ENCODE data around the gene CACNA2D3.

Gene CACNA2D3

DNA sequence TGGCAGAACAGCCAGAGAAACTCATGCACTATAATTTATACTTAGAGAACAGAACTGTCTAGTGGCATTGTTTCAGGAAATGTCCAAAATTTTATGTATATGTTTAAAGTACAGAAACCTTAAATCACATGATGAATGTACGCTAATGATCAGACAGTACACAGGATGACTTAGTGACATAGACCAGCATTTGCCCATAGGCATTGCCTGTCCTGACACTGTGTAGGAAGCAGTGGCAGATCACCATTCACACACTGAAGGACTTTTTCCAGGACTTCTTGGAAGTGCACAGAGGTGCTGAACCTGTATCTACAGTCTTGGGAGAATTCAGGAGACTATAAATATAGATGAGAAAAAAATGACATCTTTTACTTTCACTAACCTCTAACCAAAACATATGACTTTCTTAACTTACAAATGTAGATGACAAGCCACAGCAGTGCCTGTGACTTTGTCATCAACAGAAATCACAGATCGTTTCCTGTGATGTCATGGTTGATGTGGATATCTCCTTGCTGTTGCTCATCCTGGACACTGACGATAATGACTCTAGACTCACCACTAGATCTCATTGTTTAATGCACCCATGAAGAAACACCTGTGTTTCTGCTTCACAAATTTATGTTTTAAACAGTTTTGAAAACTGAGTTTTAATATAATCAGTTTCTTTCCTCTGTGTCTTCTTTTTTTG lies 183.2 kb downstream of the CACNA2D3 start:
- Histone ChIP-seq H3K36me3 (replicated peaks) (no peaks in the 10 kb centered on the region), H3K4me1 (peaks cover 33% of the 10 kb centered on the region), H3K4me3 (no peak overlapping the region), H3K9me3 (no peaks in the 10 kb centered on the region), H3K27me3 (ENCODE audit: low read depth) (peaks cover 53% of the 10 kb centered on the region)
- no peak for DNase-seq (ENCODE audit: low spot score in 2 of 2)
- in situ Hi-C loops (cut with MboI; ENCODE audit: low sequenced_read_pairs), result no loop called here

DNA sequence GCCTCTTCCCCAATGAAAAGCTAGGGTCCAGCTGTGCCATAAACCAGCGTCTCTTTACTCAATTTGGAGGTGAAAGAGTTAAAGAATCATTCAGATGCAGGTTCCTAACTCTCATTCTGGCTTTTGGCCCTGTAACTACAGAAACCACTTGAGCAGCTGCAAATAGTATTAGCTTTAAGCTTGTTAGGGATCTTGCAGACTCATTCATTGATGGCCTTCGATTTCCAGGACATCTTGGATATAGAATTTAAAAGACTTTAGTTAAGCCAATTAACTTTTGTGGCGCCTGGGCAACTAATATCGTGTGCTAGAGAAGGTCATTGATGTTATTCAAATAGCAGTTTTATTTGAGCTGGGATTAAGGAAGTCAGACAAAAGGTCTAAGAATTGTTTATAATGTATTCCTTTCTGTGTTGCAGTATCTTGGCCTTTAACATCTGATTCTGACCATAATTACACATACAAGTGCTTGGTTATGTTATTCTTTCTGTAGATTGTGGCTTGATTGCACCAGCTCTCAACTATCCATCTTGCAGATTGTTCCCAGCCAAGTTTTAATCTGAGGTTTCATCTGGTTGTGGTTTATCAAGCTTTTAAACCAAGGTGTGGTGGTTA lies 185.3 kb downstream of the CACNA2D3 start:
- Histone ChIP-seq H3K9me3 (no peaks in the 10 kb centered on the region), H3K27me3 (ENCODE audit: low read depth) (peaks cover 56% of the 10 kb centered on the region), H3K4me3 (no peak overlapping the region), H3K4me1 (peaks cover 33% of the 10 kb centered on the region), H3K36me3 (replicated peaks) (no peaks in the 10 kb centered on the region)
- DNase-seq (ENCODE audit: low spot score in 2 of 2), result peak; percentile 59 to 97
- in situ Hi-C loops (cut with MboI; ENCODE audit: low sequenced_read_pairs), result no loop called here

DNA sequence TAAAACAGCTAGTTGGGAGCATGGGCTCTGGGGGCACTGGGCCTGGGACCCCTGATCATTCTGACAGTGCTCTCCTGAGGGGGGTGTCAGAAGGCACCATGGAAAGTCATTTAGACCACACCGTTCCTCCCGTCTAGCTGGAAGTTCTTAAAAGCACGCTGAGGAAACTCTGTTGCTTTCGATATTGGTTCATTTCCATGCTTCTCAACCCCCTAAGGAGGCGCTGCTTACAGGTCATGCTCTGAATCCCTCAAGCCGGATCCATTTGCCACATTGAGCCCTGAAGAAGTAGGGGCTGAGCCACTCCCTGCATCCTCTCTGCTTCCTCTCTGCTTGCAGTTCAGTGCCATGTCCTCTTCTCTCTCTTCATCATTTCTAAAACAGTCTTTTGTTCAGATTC lies 187.2 kb downstream of the CACNA2D3 start:
- H3K4me3 ChIP-seq, result no peak overlapping the region
- H3K27me3 ChIP-seq (ENCODE audit: low read depth), result peaks cover 44% of the 10 kb centered on the region
- H3K4me1 ChIP-seq, result peaks cover 33% of the 10 kb centered on the region
- no peaks in the 10 kb centered on the region for H3K9me3 ChIP-seq
- in situ Hi-C loops (cut with MboI; ENCODE audit: low sequenced_read_pairs), result no loop called here
- no peaks in the 10 kb centered on the region for H3K36me3 ChIP-seq (replicated peaks)
- peak in 1 of 2 experiments; percentile 47 for DNase-seq (ENCODE audit: low spot score in 2 of 2)

DNA sequence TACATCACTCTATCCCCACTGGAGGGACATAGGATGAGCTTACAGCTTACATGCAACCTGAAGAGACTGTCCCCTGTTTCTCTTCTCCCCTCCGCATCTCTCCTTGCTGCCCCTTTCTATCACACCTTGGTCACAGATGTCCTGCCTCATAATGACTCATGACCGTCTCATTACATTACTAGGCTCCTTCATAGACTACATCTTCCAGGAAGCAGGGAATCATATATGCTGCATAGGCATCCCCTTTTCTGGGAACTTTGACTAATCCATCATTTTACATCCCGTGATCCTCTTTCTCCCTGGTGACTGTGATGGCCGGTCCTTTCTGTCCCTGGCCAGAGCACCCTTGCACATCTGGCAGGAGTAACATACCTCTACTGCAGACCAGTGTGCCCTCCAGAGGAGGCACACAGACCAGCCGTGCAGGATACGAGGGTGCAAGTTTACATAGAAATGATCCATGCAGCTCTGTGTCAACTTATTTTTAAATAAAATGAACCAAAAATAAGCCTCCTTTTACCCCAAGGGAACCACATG lies 188.9 kb downstream of the CACNA2D3 start:
- H3K36me3 ChIP-seq (replicated peaks), result no peaks in the 10 kb centered on the region
- H3K4me3 ChIP-seq, result no peak overlapping the region
- peaks cover 33% of the 10 kb centered on the region for H3K4me1 ChIP-seq
- no peaks in the 10 kb centered on the region for H3K9me3 ChIP-seq
- in situ Hi-C loops (cut with MboI; ENCODE audit: low sequenced_read_pairs), result no loop called here
- peaks cover 27% of the 10 kb centered on the region for H3K27me3 ChIP-seq (ENCODE audit: low read depth)
- DNase-seq (ENCODE audit: low spot score in 2 of 2), result no peak

DNA sequence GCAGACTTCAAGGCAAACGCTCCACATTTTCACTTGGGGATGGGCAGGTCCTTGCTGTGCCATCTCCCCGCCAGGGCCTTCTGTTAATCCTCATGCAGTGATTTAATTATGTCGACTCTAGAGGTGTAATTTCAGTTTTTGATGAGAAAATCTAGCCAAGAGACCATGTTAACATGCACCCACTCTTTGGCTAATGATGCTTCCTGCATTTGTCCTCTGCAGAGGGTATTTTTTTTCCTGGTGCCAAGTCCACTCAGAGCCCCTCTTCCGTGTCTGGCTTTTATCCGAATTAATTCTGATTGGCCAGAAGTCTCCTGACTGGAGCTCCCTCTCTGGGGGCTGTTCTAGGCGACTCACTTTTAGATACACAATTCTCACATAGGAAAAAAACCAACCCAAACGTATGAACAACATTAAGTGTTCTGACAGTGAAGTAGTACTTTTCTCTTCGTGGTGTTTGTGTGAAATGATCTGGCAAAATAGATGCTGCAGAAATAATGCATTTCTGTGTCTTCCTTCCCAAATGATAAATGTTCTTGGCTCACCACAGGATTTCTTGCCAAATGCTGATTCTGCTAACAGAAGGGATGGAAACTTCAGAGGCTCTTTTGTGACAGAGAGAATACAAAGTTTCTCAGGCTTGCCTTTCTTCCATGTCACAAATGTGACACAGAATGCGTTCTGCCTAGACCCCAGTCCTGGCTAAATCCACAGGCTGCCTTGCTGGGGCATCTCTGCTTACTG lies 190.0 kb downstream of the CACNA2D3 start:
- Histone ChIP-seq H3K9me3 (no peaks in the 10 kb centered on the region), H3K36me3 (replicated peaks) (no peaks in the 10 kb centered on the region), H3K4me1 (peaks cover 28% of the 10 kb centered on the region), H3K4me3 (no peak overlapping the region), H3K27me3 (ENCODE audit: low read depth) (peaks cover 24% of the 10 kb centered on the region)
- DNase-seq (ENCODE audit: low spot score in 2 of 2), result no peak
- in situ Hi-C loops (cut with MboI; ENCODE audit: low sequenced_read_pairs), result no loop called here

DNA sequence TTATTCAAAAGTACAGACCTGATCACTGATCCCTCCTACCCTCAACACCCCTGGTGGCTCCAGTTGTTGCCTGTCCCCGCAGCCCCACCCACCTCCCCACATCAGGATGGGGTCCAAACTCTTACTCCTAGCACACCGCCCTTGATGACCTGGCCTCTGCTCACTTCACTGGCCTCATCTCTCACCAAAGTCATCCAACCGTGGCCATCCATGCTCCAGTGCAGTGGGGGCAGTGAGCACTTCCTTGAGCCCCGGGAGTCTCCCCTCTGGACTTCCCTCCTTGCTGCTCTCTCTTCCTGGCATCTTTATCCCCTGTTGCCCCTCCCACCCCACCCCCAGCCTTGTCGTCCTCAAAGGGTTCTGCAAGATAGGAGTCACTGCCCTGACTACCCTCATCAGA lies 191.1 kb downstream of the CACNA2D3 start:
- in situ Hi-C loops (cut with MboI; ENCODE audit: low sequenced_read_pairs), result no loop called here
- Histone ChIP-seq H3K36me3 (replicated peaks) (no peaks in the 10 kb centered on the region), H3K9me3 (no peaks in the 10 kb centered on the region), H3K4me3 (no peak overlapping the region), H3K27me3 (ENCODE audit: low read depth) (peaks cover 24% of the 10 kb centered on the region), H3K4me1 (peaks cover 21% of the 10 kb centered on the region)
- DNase-seq (ENCODE audit: low spot score in 2 of 2), result no peak

DNA sequence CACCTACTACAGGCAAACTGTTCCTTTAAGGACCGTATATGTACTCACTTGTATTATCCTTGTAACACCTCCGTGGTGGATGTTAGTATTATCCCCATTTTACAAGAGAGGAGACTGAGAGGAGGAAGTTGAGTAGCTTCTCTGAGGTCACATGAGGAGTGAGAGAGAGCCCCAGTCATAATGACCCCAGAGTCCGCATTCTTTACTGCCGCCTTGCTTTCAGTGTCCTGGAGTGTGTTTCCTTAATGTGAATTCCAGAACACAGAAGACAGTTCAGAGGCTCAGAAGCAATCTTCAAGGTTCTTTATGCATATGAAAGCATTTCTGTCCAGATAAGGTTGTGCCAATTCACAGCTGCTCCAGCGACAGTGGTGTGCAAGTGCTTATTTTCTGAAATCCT lies 199.2 kb downstream of the CACNA2D3 start:
- DNase-seq (ENCODE audit: low spot score in 2 of 2), result peak; percentile 27 to 30
- Histone ChIP-seq H3K36me3 (replicated peaks) (no peaks in the 10 kb centered on the region), H3K9me3 (no peaks in the 10 kb centered on the region), H3K4me3 (no peak overlapping the region), H3K4me1 (no peaks in the 10 kb centered on the region), H3K27me3 (ENCODE audit: low read depth) (no peaks in the 10 kb centered on the region)
- in situ Hi-C loops (cut with MboI; ENCODE audit: low sequenced_read_pairs), result no loop called here

DNA sequence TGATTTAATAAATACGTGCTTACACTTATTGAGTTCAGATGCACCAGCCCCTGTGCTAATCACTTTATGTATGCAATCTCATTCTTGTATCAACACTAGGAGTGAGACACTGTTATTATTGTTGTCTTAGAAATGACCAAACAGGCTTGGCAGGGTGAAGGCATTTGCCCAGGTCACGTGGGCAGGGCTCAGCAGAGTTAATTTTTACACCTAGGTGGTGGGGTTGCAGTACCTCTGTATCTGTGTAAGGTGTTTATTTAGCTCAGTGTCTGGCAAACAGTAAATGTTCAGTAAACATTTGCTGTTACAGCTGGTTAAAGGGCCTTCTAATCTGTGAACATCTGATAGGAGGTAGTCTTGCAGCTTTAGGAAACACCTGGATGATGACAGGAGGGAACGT lies 200.0 kb downstream of the CACNA2D3 start:
- no peaks in the 10 kb centered on the region for H3K9me3 ChIP-seq
- in situ Hi-C loops (cut with MboI; ENCODE audit: low sequenced_read_pairs), result no loop called here
- H3K4me1 ChIP-seq, result no peaks in the 10 kb centered on the region
- H3K36me3 ChIP-seq (replicated peaks), result no peaks in the 10 kb centered on the region
- H3K4me3 ChIP-seq, result no peak overlapping the region
- DNase-seq (ENCODE audit: low spot score in 2 of 2), result no peak
- H3K27me3 ChIP-seq (ENCODE audit: low read depth), result no peaks in the 10 kb centered on the region

DNA sequence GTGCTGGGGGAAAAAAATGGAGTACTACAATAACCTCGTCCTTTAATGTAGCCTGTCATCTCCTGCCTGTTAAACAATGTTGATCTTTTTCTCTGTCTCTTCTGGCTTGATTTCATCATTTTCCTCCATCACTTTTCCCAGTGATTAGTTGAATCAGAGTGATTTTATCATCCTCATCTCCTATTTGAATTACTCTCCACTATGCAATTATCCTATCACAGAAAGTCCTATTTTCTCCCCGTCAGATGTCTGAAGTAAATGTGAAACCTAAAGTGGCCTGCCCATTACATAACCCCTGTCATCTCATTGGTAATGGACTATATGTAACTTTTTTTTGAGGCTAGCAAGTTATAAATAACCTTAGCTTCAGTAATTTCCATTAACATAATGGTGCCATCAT lies 201.8 kb downstream of the CACNA2D3 start:
- in situ Hi-C loops (cut with MboI; ENCODE audit: low sequenced_read_pairs), result no loop called here

DNA sequence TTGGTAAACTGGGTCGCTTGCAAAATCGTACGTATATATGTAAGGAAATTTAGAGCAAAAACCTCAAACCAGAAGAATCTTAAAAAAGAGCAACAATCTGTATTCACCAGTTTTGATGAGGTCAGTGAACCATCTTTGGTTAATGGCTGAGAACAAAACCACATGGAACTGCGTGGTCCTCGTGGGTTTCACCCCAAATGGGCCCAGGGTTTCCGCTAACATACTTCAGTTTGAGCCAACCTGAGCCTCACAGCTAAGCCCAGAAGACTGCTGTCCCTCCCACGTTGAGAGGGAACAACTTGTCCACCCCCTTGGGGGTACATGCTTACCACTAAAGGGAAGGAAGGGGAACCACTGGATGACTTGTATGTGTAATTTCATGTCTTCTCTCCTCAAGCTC lies 204.6 kb downstream of the CACNA2D3 start:
- in situ Hi-C loops (cut with MboI; ENCODE audit: low sequenced_read_pairs), result no loop called here
- no peaks in the 10 kb centered on the region; the same call in 1 of the 2 replicates for H3K4me1 ChIP-seq
- H3K9me3 ChIP-seq, result no peaks in the 10 kb centered on the region
- H3K4me3 ChIP-seq, result no peak overlapping the region
- H3K27me3 ChIP-seq (ENCODE audit: low read depth), result peaks cover under 1% of the 10 kb centered on the region
- no peaks in the 10 kb centered on the region for H3K36me3 ChIP-seq (replicated peaks)
- no peak for DNase-seq (ENCODE audit: low spot score in 2 of 2)

More for the DNA sequence above, 201.8 kb downstream of the CACNA2D3 start:
- H3K36me3 ChIP-seq (replicated peaks), result no peaks in the 10 kb centered on the region
- H3K9me3 ChIP-seq, result no peaks in the 10 kb centered on the region
- no peaks in the 10 kb centered on the region for H3K27me3 ChIP-seq (ENCODE audit: low read depth)
- DNase-seq (ENCODE audit: low spot score in 2 of 2), result no peak
- H3K4me1 ChIP-seq, result no peaks in the 10 kb centered on the region
- no peak overlapping the region for H3K4me3 ChIP-seq

DNA sequence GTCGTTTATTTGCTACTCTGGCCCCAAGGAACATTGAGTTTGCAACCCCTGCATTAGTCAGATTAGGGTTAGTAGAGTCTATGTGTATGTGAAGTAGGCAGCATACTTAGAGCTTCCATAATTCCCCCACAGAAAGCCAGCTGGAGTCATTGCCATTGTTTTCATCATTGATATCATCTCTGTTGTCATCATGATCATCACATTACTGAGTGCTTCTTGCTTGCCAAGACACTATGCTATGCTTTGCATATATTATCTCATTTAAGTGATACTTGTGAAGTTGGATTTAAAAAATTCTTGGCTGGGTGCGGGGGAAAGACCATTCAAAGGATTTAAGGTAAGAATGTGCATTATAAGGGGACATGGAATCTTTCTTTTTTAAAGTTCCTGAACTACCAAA lies 209.0 kb downstream of the CACNA2D3 start:
- Histone ChIP-seq H3K27me3 (ENCODE audit: low read depth) (peaks cover 6% of the 10 kb centered on the region), H3K4me1 (no peaks in the 10 kb centered on the region; the same call in 1 of the 2 replicates), H3K9me3 (no peaks in the 10 kb centered on the region), H3K4me3 (no peak overlapping the region), H3K36me3 (replicated peaks) (no peaks in the 10 kb centered on the region)
- DNase-seq (ENCODE audit: low spot score in 2 of 2), result no peak
- in situ Hi-C loops (cut with MboI; ENCODE audit: low sequenced_read_pairs), result no loop called here

DNA sequence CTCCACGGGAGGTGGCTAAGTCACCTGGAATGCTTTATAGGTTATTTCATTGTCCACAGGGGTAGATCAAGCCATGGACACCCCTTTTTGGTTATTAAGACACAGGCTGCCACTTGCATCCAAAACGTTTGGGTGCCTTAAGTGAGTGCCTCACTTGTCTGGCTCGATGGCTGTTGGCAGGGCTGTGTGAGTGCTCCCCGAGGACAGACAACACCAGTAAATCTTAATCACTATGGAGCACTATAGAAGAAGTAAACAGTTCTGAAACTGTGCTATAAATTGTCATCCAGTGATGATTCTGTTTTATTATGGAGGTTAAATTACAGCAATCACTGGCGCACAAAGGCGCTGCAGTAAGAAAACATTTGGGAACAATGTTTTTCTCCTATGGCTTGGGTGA lies 215.5 kb downstream of the CACNA2D3 start:
- no peaks in the 10 kb centered on the region for H3K36me3 ChIP-seq (replicated peaks)
- in situ Hi-C loops (cut with MboI; ENCODE audit: low sequenced_read_pairs), result no loop called here
- H3K4me1 ChIP-seq, result no peaks in the 10 kb centered on the region
- no peak overlapping the region for H3K4me3 ChIP-seq
- no peak for DNase-seq (ENCODE audit: low spot score in 2 of 2)
- H3K9me3 ChIP-seq, result no peaks in the 10 kb centered on the region
- no peaks in the 10 kb centered on the region; the same call in 1 of the 2 replicates for H3K27me3 ChIP-seq (ENCODE audit: low read depth)

DNA sequence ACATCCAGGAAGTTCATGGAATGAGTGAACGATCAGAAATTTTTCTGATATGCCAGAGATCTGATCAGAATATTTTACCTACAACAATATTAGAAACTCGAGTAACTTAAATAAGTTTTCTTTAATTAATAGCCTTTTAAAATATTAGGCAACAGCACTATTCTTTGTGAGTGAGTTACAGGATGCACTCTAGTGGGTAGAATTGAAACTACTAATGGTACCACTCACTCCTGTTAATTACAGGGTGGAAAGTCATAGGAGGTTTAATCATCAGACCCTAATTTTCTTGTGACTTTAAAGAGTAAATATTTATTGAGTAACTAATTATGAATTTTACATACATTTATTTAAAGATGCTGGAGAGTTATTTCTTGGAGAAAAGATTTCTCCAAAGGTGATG lies 217.3 kb downstream of the CACNA2D3 start:
- Histone ChIP-seq H3K27me3 (ENCODE audit: low read depth) (no peaks in the 10 kb centered on the region; the same call in 1 of the 2 replicates), H3K4me1 (peaks cover 3% of the 10 kb centered on the region), H3K4me3 (no peak overlapping the region), H3K36me3 (replicated peaks) (no peaks in the 10 kb centered on the region), H3K9me3 (no peaks in the 10 kb centered on the region)
- no peak for DNase-seq (ENCODE audit: low spot score in 2 of 2)
- in situ Hi-C loops (cut with MboI; ENCODE audit: low sequenced_read_pairs), result no loop called here

DNA sequence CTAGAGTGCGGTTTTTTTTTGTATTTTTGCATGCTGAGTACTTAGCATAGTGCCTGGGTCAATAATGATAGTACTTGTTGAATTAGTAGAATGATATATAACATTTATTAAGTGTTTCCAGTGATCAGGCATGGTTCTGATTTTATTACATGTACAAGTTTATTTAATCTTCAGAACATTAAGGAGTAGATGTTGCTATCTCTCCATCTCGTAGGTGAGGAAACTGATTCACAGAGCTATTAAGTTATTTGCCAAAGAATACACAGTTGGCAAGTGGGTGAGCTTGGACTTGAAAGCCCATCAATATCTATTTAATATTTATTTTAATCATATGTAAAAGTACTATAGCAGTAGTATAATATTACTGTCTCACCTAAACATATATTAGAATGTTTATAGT lies 219.5 kb downstream of the CACNA2D3 start:
- no peak for DNase-seq (ENCODE audit: low spot score in 2 of 2)
- Histone ChIP-seq H3K36me3 (replicated peaks) (no peaks in the 10 kb centered on the region), H3K4me3 (no peak overlapping the region), H3K4me1 (peaks cover 12% of the 10 kb centered on the region), H3K9me3 (no peaks in the 10 kb centered on the region), H3K27me3 (ENCODE audit: low read depth) (no peaks in the 10 kb centered on the region; the same call in 1 of the 2 replicates)
- in situ Hi-C loops (cut with MboI; ENCODE audit: low sequenced_read_pairs), result no loop called here

Data from HAP-1 (cell line).